WTC11 (cell line): ENCODE measurements around the gene TFG. TPM values are rescaled to one million over a fixed set of nuclear protein-coding genes. Genes with fewer than 3 reads are reported as not detected.

Source experiments
- ATAC-seq: fragments of 200-7000 bp; cut with Tn5 transposase; 2 replicates; pipeline ENCODE4 v1.10.0; 2021; ENCODE audit warnings: mild to moderate bottlenecking, moderate library complexity
- CTCF ChIA-PET: fragments of 300-600 bp; sonication (Branson Sonifier 250); formaldehyde crosslinking; loops from one replicate; lab custom pipeline; 2021; ENCODE audit warnings: antibody characterized with exemption; lab: Charles Lee
- POLR2A ChIA-PET: fragments of 350-600 bp; sonication (Branson Sonifier 250); formaldehyde crosslinking; loops from one replicate; lab custom pipeline; 2021; ENCODE audit warnings: antibody characterized with exemption; lab: Charles Lee
- DNase-seq: peaks from one replicate; pipeline ENCODE4 v3.0.0; 2021; ENCODE audit warnings: low spot score
- H3K27ac Mint-ChIP-seq: 2 replicates; pipeline ENCODE4 v1.8.0; 2021; ENCODE audit warnings: mixed read lengths
- H3K27me3 Mint-ChIP-seq: 2 replicates; pipeline ENCODE4 v1.8.0; 2021; ENCODE audit warnings: low read depth, mild to moderate bottlenecking, moderate library complexity, mixed read lengths
- H3K36me3 Mint-ChIP-seq: 2 replicates; pipeline ENCODE4 v1.8.0; 2021; ENCODE audit warnings: mixed read lengths
- H3K4me1 Mint-ChIP-seq: 2 replicates; pipeline ENCODE4 v1.8.0; 2022; ENCODE audit warnings: mixed read lengths
- H3K4me3 Mint-ChIP-seq: 2 replicates; pipeline ENCODE4 v1.8.0; 2021; ENCODE audit warnings: mild to moderate bottlenecking, moderate library complexity, mixed read lengths
- H3K9me3 Mint-ChIP-seq: 2 replicates; pipeline ENCODE4 v1.8.0; 2021; ENCODE audit warnings: mixed read lengths
- CBFB ChIP-seq: sonication (generic); formaldehyde crosslinking; IDR thresholded peaks from 2 replicates; pipeline ENCODE4 v1.8.1; 2022; ENCODE audit warnings: mild to moderate bottlenecking, low read depth, missing genetic modification reagents
- ELF4 ChIP-seq: sonication (generic); formaldehyde crosslinking; IDR thresholded peaks from 2 replicates; pipeline ENCODE4 v1.8.1; 2022; ENCODE audit warnings: low read depth, mild to moderate bottlenecking, moderate library complexity, missing genetic modification reagents
- EMX1 ChIP-seq: fragments of 250-450 bp; sonication (Bioruptor Pico); IDR thresholded peaks from 2 replicates; pipeline ENCODE4 v1.8.0; 2021; ENCODE audit warnings: mild to moderate bottlenecking
- GTF2I ChIP-seq: fragments of 250-450 bp; sonication (Bioruptor Pico); conservative IDR thresholded peaks from 2 replicates; pipeline ENCODE4 v1.4.0; 2021; ENCODE audit warnings: mild to moderate bottlenecking
- NFATC4 ChIP-seq: fragments of 250-450 bp; sonication (Bioruptor Pico); IDR thresholded peaks from 2 replicates; pipeline ENCODE4 v1.9.0; 2021; ENCODE audit warnings: mild to moderate bottlenecking
- NFE2L1 ChIP-seq: sonication (generic); formaldehyde crosslinking; IDR thresholded peaks from 2 replicates; pipeline ENCODE4 v1.8.1; 2023; ENCODE audit warnings: missing genetic modification reagents
- NR2C2 ChIP-seq: sonication (generic); formaldehyde crosslinking; IDR thresholded peaks from 2 replicates; pipeline ENCODE4 v1.8.0; 2022; ENCODE audit warnings: mild to moderate bottlenecking, missing genetic modification reagents
- RELA ChIP-seq: sonication (generic); formaldehyde crosslinking; IDR thresholded peaks from 2 replicates; pipeline ENCODE4 v1.8.1; 2022; ENCODE audit warnings: missing genetic modification reagents, mild to moderate bottlenecking, borderline replicate concordance
- SMAD3 ChIP-seq: sonication (generic); formaldehyde crosslinking; IDR thresholded peaks from 2 replicates; pipeline ENCODE4 v1.8.0; 2022; ENCODE audit warnings: missing genetic modification reagents, mild to moderate bottlenecking, borderline replicate concordance
- SOX15 ChIP-seq: fragments of 250-450 bp; sonication (Bioruptor Pico); IDR thresholded peaks from 2 replicates; pipeline ENCODE4 v1.9.0; 2021; ENCODE audit warnings: mild to moderate bottlenecking
- SP1 ChIP-seq: sonication (generic); formaldehyde crosslinking; conservative IDR thresholded peaks from 2 replicates; pipeline ENCODE4 v1.8.1; 2022; ENCODE audit warnings: missing genetic modification reagents
- TCF7 ChIP-seq: sonication (generic); formaldehyde crosslinking; IDR thresholded peaks from 2 replicates; pipeline ENCODE4 v1.8.0; 2022; ENCODE audit warnings: mild to moderate bottlenecking, low read depth, missing genetic modification reagents, moderate library complexity
- ZNF219 ChIP-seq: sonication (generic); formaldehyde crosslinking; IDR thresholded peaks from 2 replicates; pipeline ENCODE4 v1.8.0; 2023; ENCODE audit warnings: missing genetic modification reagents, mild to moderate bottlenecking, borderline replicate concordance
- ZNF263 ChIP-seq: sonication (generic); formaldehyde crosslinking; IDR thresholded peaks from 2 replicates; pipeline ENCODE4 v1.8.1; 2022; ENCODE audit warnings: low read depth, mild to moderate bottlenecking, moderate library complexity, missing genetic modification reagents
- ZNF671 ChIP-seq: fragments of 250-450 bp; sonication (Bioruptor Pico); IDR thresholded peaks from 2 replicates; pipeline ENCODE4 v1.8.0; 2021; ENCODE audit warnings: mild to moderate bottlenecking
- total RNA-seq: library from RNA; stranded (reverse); gene quantifications from 3 replicates; pipeline ENCODE4 v1.2.3, GENCODE V29; 2021
- TF ChIP-seq, protein P1 (sequence below): sonication (generic); formaldehyde crosslinking; conservative IDR thresholded peaks from 2 replicates; pipeline ENCODE4 v1.8.1; 2022; ENCODE audit warnings: mild to moderate bottlenecking, missing genetic modification reagents
- TF ChIP-seq, protein P2 (sequence below): sonication (generic); formaldehyde crosslinking; IDR thresholded peaks from 2 replicates; pipeline ENCODE4 v1.8.1; 2023; ENCODE audit warnings: mild to moderate bottlenecking, missing genetic modification reagents, moderate library complexity
- TF ChIP-seq, protein P3 (sequence below): sonication (generic); formaldehyde crosslinking; IDR thresholded peaks from 2 replicates; pipeline ENCODE4 v1.8.1; 2023; ENCODE audit warnings: mild to moderate bottlenecking, moderate library complexity, missing genetic modification reagents
- TF ChIP-seq, protein P4 (sequence below): sonication (generic); formaldehyde crosslinking; IDR thresholded peaks from 2 replicates; pipeline ENCODE4 v1.8.0; 2023; ENCODE audit warnings: missing genetic modification reagents
- TF ChIP-seq, protein P5 (sequence below): fragments of 200-600 bp; IDR thresholded peaks from 2 replicates; pipeline ENCODE4 v1.8.0; 2022; ENCODE audit warnings: antibody characterized with exemption
- TF ChIP-seq, protein P6 (sequence below): fragments of 250-450 bp; sonication (Bioruptor Pico); IDR thresholded peaks from 2 replicates; pipeline ENCODE4 v1.9.0; 2021; ENCODE audit warnings: mild to moderate bottlenecking
- TF ChIP-seq, protein P7 (sequence below): fragments of 250-450 bp; sonication (Bioruptor Pico); IDR thresholded peaks from 2 replicates; pipeline ENCODE4 v1.9.0; 2021; ENCODE audit warnings: mild to moderate bottlenecking
- TF ChIP-seq, protein P8 (sequence below): fragments of 250-450 bp; sonication (Bioruptor Pico); conservative IDR thresholded peaks from 2 replicates; pipeline ENCODE4 v1.9.0; 2021; ENCODE audit warnings: mild to moderate bottlenecking

Gene TFG
- total RNA-seq, 1 experiment from 2014 or later, result 64.9 TPM

DNA sequence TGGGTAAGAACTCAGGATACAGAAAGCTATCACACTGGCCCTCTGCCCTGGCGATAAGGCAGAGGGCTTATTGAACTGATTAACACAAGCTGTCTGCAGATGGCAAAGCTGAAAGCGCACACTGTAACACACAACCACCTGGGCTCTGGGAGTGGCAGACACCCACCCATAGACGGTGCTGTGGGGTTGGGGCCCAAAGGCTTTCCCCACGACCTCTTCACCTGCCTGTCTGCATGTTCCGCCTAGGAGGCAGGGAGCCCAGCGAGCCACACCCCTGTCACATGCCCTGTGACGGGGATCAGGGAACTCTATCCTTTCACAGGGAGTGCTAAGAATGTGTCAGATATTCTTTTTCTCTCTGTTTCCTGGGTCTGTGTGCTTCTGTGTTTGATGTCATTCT, 12.1 kb upstream of the TFG start:
- no peaks in the 10 kb centered on the region for H3K4me1 Mint-ChIP-seq
- ChIA-PET POLR2A (no interaction called here), CTCF (no interaction called here)
- no peak overlapping the region for H3K4me3 Mint-ChIP-seq
- peaks cover 10% of the 10 kb centered on the region for H3K27me3 Mint-ChIP-seq
- H3K9me3 Mint-ChIP-seq, result no peaks in the 10 kb centered on the region
- no peaks in the 10 kb centered on the region for H3K36me3 Mint-ChIP-seq
- no peak for DNase-seq
- ATAC-seq, result peak; percentile 84
- H3K27ac Mint-ChIP-seq, result no peak overlapping the region
- TF ChIP-seq NFATC4 (CRISPR knock-in tag) (no peak), ELF4 (CRISPR knock-in tag) (no peak), ZNF263 (CRISPR knock-in tag) (no peak), SP1 (CRISPR knock-in tag) (no peak), ZNF219 (CRISPR knock-in tag) (no peak), NR2C2 (CRISPR knock-in tag) (no peak), TCF7 (no peak), SOX15 (no peak), SMAD3 (CRISPR knock-in tag) (no peak)
- TF ChIP-seq, protein P1, sequence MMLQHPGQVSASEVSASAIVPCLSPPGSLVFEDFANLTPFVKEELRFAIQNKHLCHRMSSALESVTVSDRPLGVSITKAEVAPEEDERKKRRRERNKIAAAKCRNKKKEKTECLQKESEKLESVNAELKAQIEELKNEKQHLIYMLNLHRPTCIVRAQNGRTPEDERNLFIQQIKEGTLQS (CRISPR knock-in tag), result no peak
- TF ChIP-seq, protein P2, sequence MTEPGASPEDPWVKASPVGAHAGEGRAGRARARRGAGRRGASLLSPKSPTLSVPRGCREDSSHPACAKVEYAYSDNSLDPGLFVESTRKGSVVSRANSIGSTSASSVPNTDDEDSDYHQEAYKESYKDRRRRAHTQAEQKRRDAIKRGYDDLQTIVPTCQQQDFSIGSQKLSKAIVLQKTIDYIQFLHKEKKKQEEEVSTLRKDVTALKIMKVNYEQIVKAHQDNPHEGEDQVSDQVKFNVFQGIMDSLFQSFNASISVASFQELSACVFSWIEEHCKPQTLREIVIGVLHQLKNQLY (CRISPR knock-in tag), result no peak
- TF ChIP-seq, protein P3, sequence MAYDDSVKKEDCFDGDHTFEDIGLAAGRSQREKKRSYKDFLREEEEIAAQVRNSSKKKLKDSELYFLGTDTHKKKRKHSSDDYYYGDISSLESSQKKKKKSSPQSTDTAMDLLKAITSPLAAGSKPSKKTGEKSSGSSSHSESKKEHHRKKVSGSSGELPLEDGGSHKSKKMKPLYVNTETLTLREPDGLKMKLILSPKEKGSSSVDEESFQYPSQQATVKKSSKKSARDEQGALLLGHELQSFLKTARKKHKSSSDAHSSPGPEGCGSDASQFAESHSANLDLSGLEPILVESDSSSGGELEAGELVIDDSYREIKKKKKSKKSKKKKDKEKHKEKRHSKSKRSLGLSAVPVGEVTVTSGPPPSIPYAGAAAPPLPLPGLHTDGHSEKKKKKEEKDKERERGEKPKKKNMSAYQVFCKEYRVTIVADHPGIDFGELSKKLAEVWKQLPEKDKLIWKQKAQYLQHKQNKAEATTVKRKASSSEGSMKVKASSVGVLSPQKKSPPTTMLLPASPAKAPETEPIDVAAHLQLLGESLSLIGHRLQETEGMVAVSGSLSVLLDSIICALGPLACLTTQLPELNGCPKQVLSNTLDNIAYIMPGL (CRISPR knock-in tag), result no peak
- TF ChIP-seq, protein P4, sequence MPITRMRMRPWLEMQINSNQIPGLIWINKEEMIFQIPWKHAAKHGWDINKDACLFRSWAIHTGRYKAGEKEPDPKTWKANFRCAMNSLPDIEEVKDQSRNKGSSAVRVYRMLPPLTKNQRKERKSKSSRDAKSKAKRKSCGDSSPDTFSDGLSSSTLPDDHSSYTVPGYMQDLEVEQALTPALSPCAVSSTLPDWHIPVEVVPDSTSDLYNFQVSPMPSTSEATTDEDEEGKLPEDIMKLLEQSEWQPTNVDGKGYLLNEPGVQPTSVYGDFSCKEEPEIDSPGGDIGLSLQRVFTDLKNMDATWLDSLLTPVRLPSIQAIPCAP, result no peak
- TF ChIP-seq, protein P5, sequence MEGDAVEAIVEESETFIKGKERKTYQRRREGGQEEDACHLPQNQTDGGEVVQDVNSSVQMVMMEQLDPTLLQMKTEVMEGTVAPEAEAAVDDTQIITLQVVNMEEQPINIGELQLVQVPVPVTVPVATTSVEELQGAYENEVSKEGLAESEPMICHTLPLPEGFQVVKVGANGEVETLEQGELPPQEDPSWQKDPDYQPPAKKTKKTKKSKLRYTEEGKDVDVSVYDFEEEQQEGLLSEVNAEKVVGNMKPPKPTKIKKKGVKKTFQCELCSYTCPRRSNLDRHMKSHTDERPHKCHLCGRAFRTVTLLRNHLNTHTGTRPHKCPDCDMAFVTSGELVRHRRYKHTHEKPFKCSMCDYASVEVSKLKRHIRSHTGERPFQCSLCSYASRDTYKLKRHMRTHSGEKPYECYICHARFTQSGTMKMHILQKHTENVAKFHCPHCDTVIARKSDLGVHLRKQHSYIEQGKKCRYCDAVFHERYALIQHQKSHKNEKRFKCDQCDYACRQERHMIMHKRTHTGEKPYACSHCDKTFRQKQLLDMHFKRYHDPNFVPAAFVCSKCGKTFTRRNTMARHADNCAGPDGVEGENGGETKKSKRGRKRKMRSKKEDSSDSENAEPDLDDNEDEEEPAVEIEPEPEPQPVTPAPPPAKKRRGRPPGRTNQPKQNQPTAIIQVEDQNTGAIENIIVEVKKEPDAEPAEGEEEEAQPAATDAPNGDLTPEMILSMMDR, result no peak

DNA sequence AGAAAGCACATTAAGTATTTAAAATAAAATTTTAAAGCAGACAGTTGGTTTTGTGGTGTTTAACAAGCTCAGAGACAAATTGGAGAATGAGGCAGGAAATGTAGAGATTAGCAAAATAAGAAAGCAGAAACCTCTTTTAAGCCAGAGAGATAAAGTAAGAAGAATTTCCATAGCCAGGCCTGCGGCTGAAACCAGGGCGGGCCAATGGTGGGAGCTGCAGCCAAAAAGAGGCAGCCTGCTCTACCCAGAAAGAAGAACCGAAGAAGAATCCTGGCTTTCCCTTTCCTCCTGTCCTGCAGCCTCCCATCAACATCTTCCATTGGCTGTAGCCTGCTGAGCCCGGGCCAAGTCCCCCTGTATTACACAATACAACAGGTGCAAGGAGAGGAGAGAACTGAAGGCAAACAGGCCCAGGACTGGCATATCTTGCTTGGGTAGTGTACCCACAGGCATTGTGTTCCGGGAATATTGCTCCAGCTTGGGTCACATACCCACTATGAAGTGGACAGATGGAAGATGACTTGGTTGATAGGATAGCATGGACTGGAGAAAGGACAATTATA, 11.5 kb upstream of the TFG start:
- Mint-ChIP-seq H3K27me3 (peaks cover 10% of the 10 kb centered on the region), H3K27ac (no peak overlapping the region), H3K4me3 (no peak overlapping the region), H3K4me1 (no peaks in the 10 kb centered on the region)
- no peak for DNase-seq
- CTCF ChIA-PET, result no interaction called here
- TF ChIP-seq, protein P6, sequence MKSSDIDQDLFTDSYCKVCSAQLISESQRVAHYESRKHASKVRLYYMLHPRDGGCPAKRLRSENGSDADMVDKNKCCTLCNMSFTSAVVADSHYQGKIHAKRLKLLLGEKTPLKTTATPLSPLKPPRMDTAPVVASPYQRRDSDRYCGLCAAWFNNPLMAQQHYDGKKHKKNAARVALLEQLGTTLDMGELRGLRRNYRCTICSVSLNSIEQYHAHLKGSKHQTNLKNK (CRISPR knock-in tag), result no peak
- no peak for TF ChIP-seq EMX1
- TF ChIP-seq, all 79 proteins: peak for 0
- POLR2A ChIA-PET, result no interaction called here
- Mint-ChIP-seq H3K36me3 (no peaks in the 10 kb centered on the region), H3K9me3 (no peaks in the 10 kb centered on the region)
- no peak for ATAC-seq

DNA sequence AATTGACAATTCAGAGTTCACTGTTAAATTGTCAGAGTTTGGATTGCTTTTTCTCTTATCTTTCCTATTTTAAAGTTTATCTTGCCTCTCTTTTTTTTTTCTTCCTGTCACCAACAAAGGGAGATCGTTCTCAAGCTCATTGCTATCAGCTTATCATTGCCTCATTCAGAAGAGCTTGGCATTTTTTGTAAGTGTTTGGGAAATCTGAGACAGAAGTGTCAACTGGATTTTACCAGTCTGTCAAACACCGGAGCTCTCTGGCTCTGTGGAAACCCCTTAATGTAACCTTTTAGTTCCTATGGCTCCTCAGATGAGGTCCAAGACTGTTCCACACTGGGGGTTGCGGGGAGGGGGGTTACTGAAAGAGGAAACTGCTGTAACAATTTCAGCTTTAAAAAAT, 10.6 kb upstream of the TFG start:
- no peak overlapping the region for H3K4me3 Mint-ChIP-seq
- ChIA-PET POLR2A (no interaction called here), CTCF (interaction anchor here (1.0 kb wide), 1 partner anchor 12 kb away, joined by 3 read pairs; no protein-coding TSS in a partner anchor)
- H3K27me3 Mint-ChIP-seq, result peaks cover 13% of the 10 kb centered on the region
- no peaks in the 10 kb centered on the region for H3K9me3 Mint-ChIP-seq
- H3K4me1 Mint-ChIP-seq, result no peaks in the 10 kb centered on the region
- H3K27ac Mint-ChIP-seq, result no peak overlapping the region
- H3K36me3 Mint-ChIP-seq, result no peaks in the 10 kb centered on the region
- no peak for ATAC-seq
- DNase-seq, result no peak
- TF ChIP-seq CBFB (CRISPR knock-in tag) (no peak), RELA (CRISPR knock-in tag) (no peak), ZNF671 (no peak), NFE2L1 (CRISPR knock-in tag) (no peak), GTF2I (CRISPR knock-in tag) (no peak), SMAD3 (CRISPR knock-in tag) (no peak)
- TF ChIP-seq, protein P7, sequence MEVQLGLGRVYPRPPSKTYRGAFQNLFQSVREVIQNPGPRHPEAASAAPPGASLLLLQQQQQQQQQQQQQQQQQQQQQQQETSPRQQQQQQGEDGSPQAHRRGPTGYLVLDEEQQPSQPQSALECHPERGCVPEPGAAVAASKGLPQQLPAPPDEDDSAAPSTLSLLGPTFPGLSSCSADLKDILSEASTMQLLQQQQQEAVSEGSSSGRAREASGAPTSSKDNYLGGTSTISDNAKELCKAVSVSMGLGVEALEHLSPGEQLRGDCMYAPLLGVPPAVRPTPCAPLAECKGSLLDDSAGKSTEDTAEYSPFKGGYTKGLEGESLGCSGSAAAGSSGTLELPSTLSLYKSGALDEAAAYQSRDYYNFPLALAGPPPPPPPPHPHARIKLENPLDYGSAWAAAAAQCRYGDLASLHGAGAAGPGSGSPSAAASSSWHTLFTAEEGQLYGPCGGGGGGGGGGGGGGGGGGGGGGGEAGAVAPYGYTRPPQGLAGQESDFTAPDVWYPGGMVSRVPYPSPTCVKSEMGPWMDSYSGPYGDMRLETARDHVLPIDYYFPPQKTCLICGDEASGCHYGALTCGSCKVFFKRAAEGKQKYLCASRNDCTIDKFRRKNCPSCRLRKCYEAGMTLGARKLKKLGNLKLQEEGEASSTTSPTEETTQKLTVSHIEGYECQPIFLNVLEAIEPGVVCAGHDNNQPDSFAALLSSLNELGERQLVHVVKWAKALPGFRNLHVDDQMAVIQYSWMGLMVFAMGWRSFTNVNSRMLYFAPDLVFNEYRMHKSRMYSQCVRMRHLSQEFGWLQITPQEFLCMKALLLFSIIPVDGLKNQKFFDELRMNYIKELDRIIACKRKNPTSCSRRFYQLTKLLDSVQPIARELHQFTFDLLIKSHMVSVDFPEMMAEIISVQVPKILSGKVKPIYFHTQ (CRISPR knock-in tag), result no peak
- TF ChIP-seq, protein P8, sequence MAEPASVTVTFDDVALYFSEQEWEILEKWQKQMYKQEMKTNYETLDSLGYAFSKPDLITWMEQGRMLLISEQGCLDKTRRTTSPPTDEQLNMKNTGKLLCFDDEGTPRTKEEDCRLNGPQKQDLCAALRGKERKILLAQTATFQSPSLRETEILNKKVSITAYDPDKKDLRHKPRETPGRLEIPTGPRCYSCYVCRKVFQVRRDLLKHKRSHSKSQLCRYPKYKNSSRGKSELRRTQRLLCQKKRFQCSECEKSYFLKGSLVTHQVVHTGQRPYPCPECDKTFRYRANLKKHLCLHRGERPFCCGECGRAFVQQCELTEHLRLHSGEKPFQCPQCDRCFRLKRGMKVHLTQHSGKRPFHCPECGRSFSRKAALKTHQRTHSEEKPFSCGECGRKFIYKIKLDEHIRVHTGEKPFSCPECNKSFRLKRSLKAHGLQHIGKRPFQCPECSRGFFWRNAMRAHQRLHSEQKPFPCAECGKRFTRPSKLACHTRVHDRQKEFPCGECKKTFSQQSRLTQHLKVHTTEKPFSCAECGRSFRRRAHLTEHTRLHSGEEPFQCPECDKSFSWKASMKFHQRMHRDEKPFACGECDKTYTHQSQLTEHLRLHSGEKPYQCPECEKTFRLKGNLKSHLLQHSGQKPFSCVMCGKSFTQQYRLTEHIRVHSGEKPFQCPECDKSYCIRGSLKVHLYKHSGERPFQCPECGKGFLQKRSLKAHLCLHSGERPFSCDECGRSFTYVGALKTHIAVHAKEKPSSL (CRISPR knock-in tag), result no peak
